ENCODE results near the gene INAFM2. TPM values are rescaled to one million over a fixed set of nuclear protein-coding genes. Genes with fewer than 3 reads are reported as not detected.

Gene INAFM2
- total and polyA plus RNA-seq, 8 donors, result 20.5 to 37.1 (median 23.7) TPM

- no peak for TF ChIP-seq CTCF (IDR thresholded peaks at IDR 0.05)
- Histone ChIP-seq H3K36me3 (peaks cover 0 to 8% of the 10 kb centered on the region in 2 donors), H3K9me3 (no peaks in the 10 kb centered on the region), H3K4me3 (no peak overlapping the region), H3K27ac (no peak overlapping the region), H3K4me1 (peaks cover 26 to 89% of the 10 kb centered on the region in 2 donors), H3K27me3 (no peaks in the 10 kb centered on the region)
- DNase-seq, result no peak
- intact Hi-C loops (cut with DNase I), result no loop called here
- ATAC-seq, result no peak
These were observed 4.7 kb downstream of the INAFM2 start for GRCh38 chr15:40328176-40328575.

DNA sequence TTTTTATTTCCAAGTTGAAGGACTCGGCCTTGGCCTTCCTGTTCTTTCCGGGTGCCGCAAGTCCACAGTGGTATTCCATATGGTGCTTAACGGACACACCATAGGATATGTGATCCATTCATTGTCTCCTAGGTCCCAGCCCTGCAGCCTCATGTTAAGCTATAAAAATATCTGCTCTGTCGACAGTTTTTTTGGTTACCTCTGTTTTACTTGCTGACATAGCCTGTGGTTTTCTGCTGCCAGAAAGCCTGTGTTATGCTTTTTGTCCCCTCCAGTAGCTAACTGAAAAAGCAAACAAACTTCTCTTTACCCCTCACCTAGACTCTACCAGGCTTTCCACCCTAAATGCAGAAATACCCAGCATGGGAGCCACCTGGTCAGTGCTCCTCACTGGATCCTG, 5.3 kb downstream of the INAFM2 start:
- TF ChIP-seq CTCF (IDR thresholded peaks at IDR 0.05), result no peak
- intact Hi-C loops (cut with DNase I), result no loop called here
- Histone ChIP-seq H3K36me3 (peaks cover 0 to 8% of the 10 kb centered on the region in 2 donors), H3K27ac (no peak overlapping the region), H3K4me3 (no peak overlapping the region), H3K4me1 (peaks cover 26 to 93% of the 10 kb centered on the region in 2 donors), H3K27me3 (no peaks in the 10 kb centered on the region), H3K9me3 (no peaks in the 10 kb centered on the region)
- ATAC-seq (no peak), DNase-seq (no peak)

DNA sequence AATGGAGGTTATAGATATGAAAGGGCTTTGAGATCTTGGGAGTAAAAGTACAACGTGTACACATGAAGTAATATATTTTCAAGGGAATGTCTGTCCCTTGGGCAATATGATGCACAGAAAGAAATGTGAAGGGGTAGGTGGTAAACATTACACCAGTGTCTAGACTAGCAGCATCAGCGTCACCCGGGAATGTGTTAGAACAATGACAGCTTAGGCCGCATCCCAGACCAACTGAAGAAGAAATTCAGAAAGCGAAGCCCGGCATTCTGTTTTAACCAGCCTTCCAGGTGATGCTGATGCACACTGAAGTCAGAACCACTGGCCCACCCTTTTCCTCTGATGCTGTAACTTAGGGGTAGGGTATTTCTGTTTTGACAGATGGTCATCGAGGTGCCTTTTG, 6.3 kb downstream of the INAFM2 start:
- DNase-seq (no peak), ATAC-seq (no peak)
- Histone ChIP-seq H3K27me3 (no peaks in the 10 kb centered on the region), H3K4me3 (no peak overlapping the region), H3K36me3 (peaks cover 0 to 8% of the 10 kb centered on the region in 2 donors), H3K27ac (peak overlapping the region; percentile 41 to 63), H3K9me3 (no peaks in the 10 kb centered on the region), H3K4me1 (peaks cover 28 to 98% of the 10 kb centered on the region in 2 donors)
- TF ChIP-seq CTCF (IDR thresholded peaks at IDR 0.05), result no peak
- intact Hi-C loops (cut with DNase I), result no loop called here

DNA sequence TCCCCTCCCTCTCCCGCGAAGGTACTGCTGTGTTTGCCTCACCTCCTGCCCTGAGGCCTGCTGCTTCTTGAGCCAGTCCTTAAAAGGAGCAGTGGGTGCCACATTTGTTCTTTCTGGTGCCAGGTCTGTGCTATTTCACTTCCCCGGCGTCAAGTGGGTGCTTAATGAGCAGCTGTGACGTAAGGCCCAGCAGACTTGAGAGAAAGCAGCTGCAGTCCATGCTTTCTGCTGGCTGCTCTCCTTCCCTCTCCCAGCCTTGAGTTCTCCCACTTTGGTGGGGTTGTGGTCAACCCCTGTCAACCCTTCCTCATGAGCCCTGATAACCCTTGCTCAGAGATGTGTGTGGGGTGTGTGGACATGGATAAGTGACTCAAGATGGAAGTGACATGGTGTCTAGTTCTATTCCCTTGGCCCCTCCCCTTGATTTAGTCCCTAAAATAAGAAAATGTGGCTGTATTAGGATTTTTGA, 6.9 kb downstream of the INAFM2 start:
- H3K4me3 ChIP-seq, result no peak overlapping the region
- H3K4me1 ChIP-seq, result peaks cover 28 to 98% of the 10 kb centered on the region in 2 donors
- no peaks in the 10 kb centered on the region for H3K9me3 ChIP-seq
- ATAC-seq, result peak; percentile 82
- peak overlapping the region; percentile 30 to 41 for H3K27ac ChIP-seq
- H3K36me3 ChIP-seq, result peaks cover 0 to 8% of the 10 kb centered on the region in 2 donors
- peak in 3 of 4 donors; percentile 73 to 90 (median 87) for DNase-seq
- no peak for TF ChIP-seq CTCF (IDR thresholded peaks at IDR 0.05)
- no peaks in the 10 kb centered on the region for H3K27me3 ChIP-seq
- intact Hi-C loops (cut with DNase I), result no loop called here

GRCh38 chr15:40331026-40331425, 7.5 kb downstream of the INAFM2 start:
- peak overlapping the region; percentile 30 to 41 for H3K27ac ChIP-seq
- intact Hi-C loops (cut with DNase I), result no loop called here
- peaks cover 22 to 98% of the 10 kb centered on the region in 2 donors for H3K4me1 ChIP-seq

More at GRCh38 chr15:40331026-40331425, 7.5 kb downstream of the INAFM2 start:
- no peak for TF ChIP-seq CTCF (IDR thresholded peaks at IDR 0.05)
- no peaks in the 10 kb centered on the region for H3K27me3 ChIP-seq
- no peaks in the 10 kb centered on the region for H3K9me3 ChIP-seq
- DNase-seq (no peak), ATAC-seq (no peak)
- no peak overlapping the region for H3K4me3 ChIP-seq
- peaks cover 0 to 9% of the 10 kb centered on the region in 2 donors for H3K36me3 ChIP-seq
